Measurements from ENCODE around the gene CEP20.

DNA sequence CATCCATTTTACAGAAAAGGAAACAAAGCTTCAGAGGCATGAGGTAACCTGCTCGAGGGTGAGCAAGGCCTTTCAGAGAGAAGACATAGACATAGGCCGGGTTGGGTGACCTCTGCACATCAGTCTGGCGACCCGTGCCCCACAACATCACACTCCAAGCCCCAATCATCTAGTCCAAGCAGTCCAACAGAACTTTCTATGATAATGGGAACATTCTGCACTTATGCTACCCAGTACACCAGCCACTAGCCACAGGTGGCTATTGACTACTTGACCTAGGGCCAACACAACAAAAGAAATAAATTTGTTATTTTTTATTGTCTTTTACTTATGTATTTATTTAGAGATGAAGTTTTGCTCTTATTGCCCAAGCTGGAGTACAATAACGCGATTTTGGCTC is 52.3 kb downstream of the CEP20 start:
- TF ChIP-seq, protein P1, sequence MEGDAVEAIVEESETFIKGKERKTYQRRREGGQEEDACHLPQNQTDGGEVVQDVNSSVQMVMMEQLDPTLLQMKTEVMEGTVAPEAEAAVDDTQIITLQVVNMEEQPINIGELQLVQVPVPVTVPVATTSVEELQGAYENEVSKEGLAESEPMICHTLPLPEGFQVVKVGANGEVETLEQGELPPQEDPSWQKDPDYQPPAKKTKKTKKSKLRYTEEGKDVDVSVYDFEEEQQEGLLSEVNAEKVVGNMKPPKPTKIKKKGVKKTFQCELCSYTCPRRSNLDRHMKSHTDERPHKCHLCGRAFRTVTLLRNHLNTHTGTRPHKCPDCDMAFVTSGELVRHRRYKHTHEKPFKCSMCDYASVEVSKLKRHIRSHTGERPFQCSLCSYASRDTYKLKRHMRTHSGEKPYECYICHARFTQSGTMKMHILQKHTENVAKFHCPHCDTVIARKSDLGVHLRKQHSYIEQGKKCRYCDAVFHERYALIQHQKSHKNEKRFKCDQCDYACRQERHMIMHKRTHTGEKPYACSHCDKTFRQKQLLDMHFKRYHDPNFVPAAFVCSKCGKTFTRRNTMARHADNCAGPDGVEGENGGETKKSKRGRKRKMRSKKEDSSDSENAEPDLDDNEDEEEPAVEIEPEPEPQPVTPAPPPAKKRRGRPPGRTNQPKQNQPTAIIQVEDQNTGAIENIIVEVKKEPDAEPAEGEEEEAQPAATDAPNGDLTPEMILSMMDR (IDR thresholded peaks at IDR 0.05) = no peak
- TF ChIP-seq POLR2A (IDR thresholded peaks at IDR 0.05) = no peak
